Upper lobe of right lung (tissue), 1 donor: ENCODE measurements around the gene GALNT7. TPM values are rescaled to one million over a fixed set of nuclear protein-coding genes. Genes with fewer than 3 reads are reported as not detected.

Experiments used
- ATAC-seq: fragments of 200-7000 bp; cut with Tn5 transposase; one replicate; pipeline ENCODE4 v1.9.1; 2020; ENCODE audit warnings: mild to moderate bottlenecking, moderate library complexity
- DNase-seq: peaks from one replicate; pipeline ENCODE4 v3.0.0-alpha.2; 2020
- H3K27ac ChIP-seq: fragments of 200-600 bp; one replicate; pipeline ENCODE4 v1.8.0; 2022
- H3K27me3 ChIP-seq: fragments of 200-600 bp; one replicate; pipeline ENCODE4 v1.8.0; 2022; ENCODE audit warnings: mild to moderate bottlenecking
- H3K36me3 ChIP-seq: fragments of 200-600 bp; one replicate; pipeline ENCODE4 v1.8.0; 2022
- H3K4me1 ChIP-seq: fragments of 200-600 bp; one replicate; pipeline ENCODE4 v1.8.0; 2022
- H3K4me3 ChIP-seq: fragments of 200-600 bp; one replicate; pipeline ENCODE4 v1.8.0; 2022; ENCODE audit warnings: mild to moderate bottlenecking
- H3K9me3 ChIP-seq: fragments of 200-600 bp; one replicate; pipeline ENCODE4 v1.8.0; 2022
- intact Hi-C: fragments of 100-400 bp; cut with DNase I; formaldehyde crosslinking; loops from one replicate; pipeline ENCODE4 v1.11.0; 2022
- total RNA-seq: library from RNA; stranded (reverse); fragmentation: NEBNext Ultra II Directional; extraction: Animal tissue kit (Norgen Biotek cat#: 25700); gene quantifications from one replicate; pipeline ENCODE4 v1.2.1, GENCODE V29; 2021
- TF ChIP-seq, protein P1 (sequence below): fragments of 200-600 bp; IDR thresholded peaks from one replicate; pipeline ENCODE4 v1.8.0; 2022; ENCODE audit warnings: antibody characterized with exemption
- donor health status: DM: no; HTN: yes; CAD: no; lungs with severe emphysema.

Gene GALNT7
- total RNA-seq, 1 donor from 2014 or later = 22.3 TPM

DNA sequence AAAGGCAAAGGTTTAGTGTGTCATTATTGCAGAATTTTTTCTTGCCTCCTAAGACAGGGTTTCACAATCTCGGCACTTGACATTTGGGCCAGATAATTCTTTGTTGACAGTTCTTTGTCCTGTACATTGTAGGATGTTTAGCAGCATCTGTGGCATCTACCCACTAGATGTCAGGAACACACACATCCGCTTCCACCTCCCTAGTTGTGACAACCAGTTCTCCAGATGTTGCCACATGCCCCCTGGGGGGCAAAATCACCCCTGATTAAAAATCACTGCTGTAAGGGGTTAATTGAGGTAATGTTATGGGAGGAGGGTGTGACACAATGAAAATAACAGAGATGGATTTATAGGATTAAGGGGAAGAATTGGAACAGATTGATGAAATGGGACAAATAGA, 90.3 kb downstream of the GALNT7 start:
- H3K4me1 ChIP-seq = no peaks in the 10 kb centered on the region
- intact Hi-C loops = loop anchor here (5.0 kb wide), 1 partner anchor 247 kb away; no protein-coding TSS in a partner anchor
- H3K27ac ChIP-seq = no peak overlapping the region
- ATAC-seq (no peak), DNase-seq (no peak)
- H3K9me3 ChIP-seq = no peaks in the 10 kb centered on the region
- H3K4me3 ChIP-seq = no peak overlapping the region
- H3K36me3 ChIP-seq = no peaks in the 10 kb centered on the region
- TF ChIP-seq, protein P1, sequence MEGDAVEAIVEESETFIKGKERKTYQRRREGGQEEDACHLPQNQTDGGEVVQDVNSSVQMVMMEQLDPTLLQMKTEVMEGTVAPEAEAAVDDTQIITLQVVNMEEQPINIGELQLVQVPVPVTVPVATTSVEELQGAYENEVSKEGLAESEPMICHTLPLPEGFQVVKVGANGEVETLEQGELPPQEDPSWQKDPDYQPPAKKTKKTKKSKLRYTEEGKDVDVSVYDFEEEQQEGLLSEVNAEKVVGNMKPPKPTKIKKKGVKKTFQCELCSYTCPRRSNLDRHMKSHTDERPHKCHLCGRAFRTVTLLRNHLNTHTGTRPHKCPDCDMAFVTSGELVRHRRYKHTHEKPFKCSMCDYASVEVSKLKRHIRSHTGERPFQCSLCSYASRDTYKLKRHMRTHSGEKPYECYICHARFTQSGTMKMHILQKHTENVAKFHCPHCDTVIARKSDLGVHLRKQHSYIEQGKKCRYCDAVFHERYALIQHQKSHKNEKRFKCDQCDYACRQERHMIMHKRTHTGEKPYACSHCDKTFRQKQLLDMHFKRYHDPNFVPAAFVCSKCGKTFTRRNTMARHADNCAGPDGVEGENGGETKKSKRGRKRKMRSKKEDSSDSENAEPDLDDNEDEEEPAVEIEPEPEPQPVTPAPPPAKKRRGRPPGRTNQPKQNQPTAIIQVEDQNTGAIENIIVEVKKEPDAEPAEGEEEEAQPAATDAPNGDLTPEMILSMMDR = no peak
- H3K27me3 ChIP-seq = no peaks in the 10 kb centered on the region

DNA sequence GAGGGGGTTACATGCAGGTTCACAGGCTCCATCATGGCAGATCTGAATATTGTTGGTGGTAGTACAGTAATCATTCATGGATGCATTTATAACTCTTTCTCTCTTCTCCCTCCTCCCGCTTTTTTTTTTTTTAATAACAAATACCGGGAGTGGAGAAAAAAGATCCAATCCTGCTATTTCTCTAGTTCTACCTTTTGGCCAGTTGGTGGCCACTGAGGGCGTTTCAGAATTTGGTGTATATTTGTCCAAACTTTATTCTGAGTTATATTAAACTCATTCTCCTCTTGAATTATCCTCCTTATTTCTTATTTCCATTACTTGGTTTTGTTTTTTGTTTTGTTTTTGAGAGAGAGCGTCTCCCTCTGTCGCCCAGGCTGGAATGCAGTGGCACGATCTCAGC, 90.7 kb downstream of the GALNT7 start:
- no peaks in the 10 kb centered on the region for H3K27me3 ChIP-seq
- no peaks in the 10 kb centered on the region for H3K9me3 ChIP-seq
- no peak for ATAC-seq
- H3K36me3 ChIP-seq = no peaks in the 10 kb centered on the region
- no peak overlapping the region for H3K27ac ChIP-seq
- H3K4me3 ChIP-seq = no peak overlapping the region
- no peak for DNase-seq
- intact Hi-C loops = loop anchor here (5.0 kb wide), 1 partner anchor 247 kb away; no protein-coding TSS in a partner anchor
- TF ChIP-seq, protein P1 = no peak
- H3K4me1 ChIP-seq = peaks cover 1% of the 10 kb centered on the region

DNA sequence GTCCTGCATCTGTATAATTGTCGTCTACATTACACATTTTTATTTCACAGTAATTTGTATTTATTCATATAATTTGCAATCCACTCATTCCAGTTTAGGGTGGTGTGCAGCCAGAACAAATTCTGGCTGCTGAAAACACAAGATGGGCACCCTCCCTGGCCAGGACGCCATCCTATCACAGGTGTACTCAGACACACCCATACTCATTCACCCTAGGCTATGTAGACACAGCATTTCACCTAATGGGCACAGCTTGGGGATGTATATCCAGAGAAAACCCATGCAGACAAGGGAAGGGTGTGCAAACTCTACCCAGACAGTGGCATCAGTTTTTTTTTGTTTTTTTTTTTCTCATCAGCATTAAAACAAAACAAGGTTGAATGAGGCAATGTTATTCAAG, 92.4 kb downstream of the GALNT7 start:
- Histone ChIP-seq H3K9me3 (no peaks in the 10 kb centered on the region), H3K4me3 (no peak overlapping the region), H3K4me1 (peaks cover 8% of the 10 kb centered on the region), H3K27ac (no peak overlapping the region), H3K36me3 (no peaks in the 10 kb centered on the region), H3K27me3 (no peaks in the 10 kb centered on the region)
- DNase-seq = no peak
- ATAC-seq = no peak
- intact Hi-C loops = no loop called here
- TF ChIP-seq, protein P1 = no peak

DNA sequence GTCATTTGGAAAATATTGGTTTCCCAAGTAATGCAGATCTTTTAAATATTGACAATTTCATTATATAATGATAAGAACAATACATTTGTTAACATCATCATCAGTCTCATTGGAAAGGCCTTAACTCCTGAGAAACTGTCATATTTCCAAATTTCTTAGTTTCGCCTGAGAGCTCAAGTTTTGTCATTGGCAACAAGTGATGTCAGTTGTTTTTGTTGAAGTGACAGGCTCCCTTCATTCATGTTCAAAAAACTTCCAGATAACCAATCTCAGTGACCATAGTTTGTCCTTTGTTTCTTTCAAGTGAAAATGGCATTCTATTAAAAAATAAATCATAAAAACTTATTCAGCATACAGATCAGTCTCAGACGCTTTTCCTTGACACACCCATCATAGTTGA, 93.8 kb downstream of the GALNT7 start:
- ATAC-seq = no peak
- Histone ChIP-seq H3K36me3 (no peaks in the 10 kb centered on the region), H3K27ac (no peak overlapping the region), H3K9me3 (no peaks in the 10 kb centered on the region), H3K4me1 (peaks cover 8% of the 10 kb centered on the region), H3K27me3 (no peaks in the 10 kb centered on the region), H3K4me3 (no peak overlapping the region)
- no peak for DNase-seq
- TF ChIP-seq, protein P1 = no peak
- intact Hi-C loops = no loop called here

DNA sequence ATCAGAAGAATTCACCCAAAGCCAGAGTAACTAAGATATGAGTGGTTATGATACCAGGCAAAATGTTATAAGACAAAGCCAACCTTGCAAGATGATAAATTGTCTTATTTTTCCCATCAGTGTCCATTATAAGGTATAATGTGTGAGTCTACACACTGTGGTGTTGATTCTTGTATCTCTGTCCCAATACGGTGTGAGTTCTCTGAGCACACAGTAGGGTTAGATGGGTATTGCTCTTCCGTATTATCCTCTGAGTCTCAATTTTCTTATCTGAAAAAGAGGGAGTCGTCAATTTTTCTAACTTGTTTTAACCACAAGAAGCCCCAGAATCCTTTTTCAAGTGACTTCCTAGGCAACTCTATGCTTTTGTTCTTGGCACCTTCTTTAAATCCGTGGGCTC, 95.6 kb downstream of the GALNT7 start:
- Histone ChIP-seq H3K27me3 (no peaks in the 10 kb centered on the region), H3K4me1 (peaks cover 8% of the 10 kb centered on the region), H3K27ac (no peak overlapping the region), H3K9me3 (no peaks in the 10 kb centered on the region), H3K36me3 (no peaks in the 10 kb centered on the region), H3K4me3 (no peak overlapping the region)
- intact Hi-C loops = no loop called here
- ATAC-seq = no peak
- TF ChIP-seq, protein P1 = no peak
- DNase-seq = no peak

DNA sequence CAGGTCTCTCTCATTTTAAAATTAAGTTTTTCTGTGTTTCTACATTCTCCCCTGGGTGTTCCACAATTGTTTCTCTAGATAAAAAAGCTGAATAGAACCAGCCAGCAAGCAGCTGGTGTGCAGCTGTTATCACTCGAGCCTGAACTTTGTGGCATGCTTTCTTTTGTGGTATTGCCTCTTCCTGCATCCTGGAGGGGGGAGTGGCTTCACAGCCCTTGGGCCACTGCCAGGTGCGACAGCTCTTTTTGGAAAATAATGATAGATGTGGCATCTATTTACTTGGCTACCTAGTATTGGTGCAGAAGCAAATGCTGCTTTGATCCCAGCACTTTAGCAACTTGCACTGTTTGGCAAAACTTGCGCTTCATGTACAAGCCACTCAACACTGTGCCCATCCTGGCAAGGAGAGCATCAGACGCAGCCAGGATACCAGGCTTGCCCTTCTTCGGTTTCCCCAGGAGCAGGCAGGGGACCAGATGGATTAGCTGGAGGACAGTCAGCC, 96.1 kb downstream of the GALNT7 start:
- Histone ChIP-seq H3K27ac (no peak overlapping the region), H3K27me3 (no peaks in the 10 kb centered on the region), H3K4me1 (peaks cover 8% of the 10 kb centered on the region), H3K36me3 (no peaks in the 10 kb centered on the region), H3K4me3 (no peak overlapping the region), H3K9me3 (no peaks in the 10 kb centered on the region)
- intact Hi-C loops = no loop called here
- DNase-seq (no peak), ATAC-seq (peak; percentile 46)
- TF ChIP-seq, protein P1 = no peak
